ENCODE measurements around the gene FREM2.

DNA sequence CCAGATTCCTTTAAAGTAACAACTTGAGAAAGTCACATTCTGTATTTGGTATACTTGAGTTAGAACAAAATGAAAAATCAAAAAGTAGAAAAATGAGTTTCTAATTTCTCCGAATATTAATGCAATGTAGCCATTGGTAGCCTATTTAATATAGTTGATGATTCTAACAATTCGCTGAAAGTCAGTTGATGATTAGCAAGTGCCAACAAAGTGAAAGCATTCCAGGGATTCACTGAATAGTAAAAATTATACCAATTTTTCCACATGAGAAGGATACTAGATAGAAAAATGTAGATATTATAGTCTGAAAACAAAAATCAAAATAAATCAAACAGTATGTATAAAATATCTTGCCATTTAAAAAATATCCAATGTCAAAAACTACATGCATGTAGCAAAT is 117.2 kb downstream of the FREM2 start:
- TF ChIP-seq, protein P1, sequence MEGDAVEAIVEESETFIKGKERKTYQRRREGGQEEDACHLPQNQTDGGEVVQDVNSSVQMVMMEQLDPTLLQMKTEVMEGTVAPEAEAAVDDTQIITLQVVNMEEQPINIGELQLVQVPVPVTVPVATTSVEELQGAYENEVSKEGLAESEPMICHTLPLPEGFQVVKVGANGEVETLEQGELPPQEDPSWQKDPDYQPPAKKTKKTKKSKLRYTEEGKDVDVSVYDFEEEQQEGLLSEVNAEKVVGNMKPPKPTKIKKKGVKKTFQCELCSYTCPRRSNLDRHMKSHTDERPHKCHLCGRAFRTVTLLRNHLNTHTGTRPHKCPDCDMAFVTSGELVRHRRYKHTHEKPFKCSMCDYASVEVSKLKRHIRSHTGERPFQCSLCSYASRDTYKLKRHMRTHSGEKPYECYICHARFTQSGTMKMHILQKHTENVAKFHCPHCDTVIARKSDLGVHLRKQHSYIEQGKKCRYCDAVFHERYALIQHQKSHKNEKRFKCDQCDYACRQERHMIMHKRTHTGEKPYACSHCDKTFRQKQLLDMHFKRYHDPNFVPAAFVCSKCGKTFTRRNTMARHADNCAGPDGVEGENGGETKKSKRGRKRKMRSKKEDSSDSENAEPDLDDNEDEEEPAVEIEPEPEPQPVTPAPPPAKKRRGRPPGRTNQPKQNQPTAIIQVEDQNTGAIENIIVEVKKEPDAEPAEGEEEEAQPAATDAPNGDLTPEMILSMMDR (IDR thresholded peaks at IDR 0.05) = no peak
- TF ChIP-seq POLR2A (IDR thresholded peaks at IDR 0.05) = no peak
